Cardiac fibroblast (primary cell): ENCODE results near the gene GBP3.
"Not testable (repeated sequence)": the region's sequence is repeated elsewhere in the genome, so short reads cannot be mapped to it uniquely, and the experiment has no call there.

Experiments
- DNase-seq, 2 donors: peaks; one replicate each; pipeline versions ENCODE4 v3.0.0 to v3.0.0-alpha.2; 2010; ENCODE audit warnings: low read depth in 2 of 2
- H3K4me3 ChIP-seq, 2 donors: replicated peaks in 1 of 2; 1 replicate in 1 of 2; 2 replicates in 1 of 2; pipeline ENCODE4 v1.5.1; 2011; ENCODE audit warnings: low read depth in 2 of 2, low read length in 2 of 2, mild to moderate bottlenecking in 2 of 2, moderate library complexity in 1 of 2
- TF ChIP-seq, protein P1 (sequence below): IDR thresholded peaks from one replicate; pipeline ENCODE4 v1.5.1; 2011; ENCODE audit warnings: low read depth, mild to moderate bottlenecking, low read length, inconsistent platforms

Gene GBP3

GRCh38 chr1:88982055-88982454 lies 40.6 kb downstream of the GBP3 start:
- no peak overlapping the region for H3K4me3 ChIP-seq
- DNase-seq: peak in 1 of 2 donors; percentile 51
- TF ChIP-seq, protein P1, sequence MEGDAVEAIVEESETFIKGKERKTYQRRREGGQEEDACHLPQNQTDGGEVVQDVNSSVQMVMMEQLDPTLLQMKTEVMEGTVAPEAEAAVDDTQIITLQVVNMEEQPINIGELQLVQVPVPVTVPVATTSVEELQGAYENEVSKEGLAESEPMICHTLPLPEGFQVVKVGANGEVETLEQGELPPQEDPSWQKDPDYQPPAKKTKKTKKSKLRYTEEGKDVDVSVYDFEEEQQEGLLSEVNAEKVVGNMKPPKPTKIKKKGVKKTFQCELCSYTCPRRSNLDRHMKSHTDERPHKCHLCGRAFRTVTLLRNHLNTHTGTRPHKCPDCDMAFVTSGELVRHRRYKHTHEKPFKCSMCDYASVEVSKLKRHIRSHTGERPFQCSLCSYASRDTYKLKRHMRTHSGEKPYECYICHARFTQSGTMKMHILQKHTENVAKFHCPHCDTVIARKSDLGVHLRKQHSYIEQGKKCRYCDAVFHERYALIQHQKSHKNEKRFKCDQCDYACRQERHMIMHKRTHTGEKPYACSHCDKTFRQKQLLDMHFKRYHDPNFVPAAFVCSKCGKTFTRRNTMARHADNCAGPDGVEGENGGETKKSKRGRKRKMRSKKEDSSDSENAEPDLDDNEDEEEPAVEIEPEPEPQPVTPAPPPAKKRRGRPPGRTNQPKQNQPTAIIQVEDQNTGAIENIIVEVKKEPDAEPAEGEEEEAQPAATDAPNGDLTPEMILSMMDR: no peak

DNA sequence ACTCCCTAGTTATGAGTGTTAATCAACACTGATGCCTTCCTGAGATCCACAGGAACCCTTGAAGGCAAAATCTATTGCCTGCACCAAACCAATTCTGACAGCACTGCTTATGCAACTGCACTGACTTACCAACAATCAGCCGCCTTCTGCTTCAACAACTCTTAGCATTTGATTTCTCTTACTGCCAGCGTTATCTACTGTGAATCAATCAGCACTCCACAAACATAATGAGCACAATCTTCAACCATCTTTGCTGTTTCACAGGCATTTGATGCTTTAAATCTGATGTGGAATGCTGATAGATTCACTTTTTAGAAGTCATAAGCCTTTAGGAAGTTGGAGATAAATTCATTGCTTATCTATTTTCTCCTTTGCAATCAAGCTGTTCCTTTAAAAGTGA lies 41.2 kb downstream of the GBP3 start:
- not testable (repeated sequence) for DNase-seq, H3K4me3 ChIP-seq

DNA sequence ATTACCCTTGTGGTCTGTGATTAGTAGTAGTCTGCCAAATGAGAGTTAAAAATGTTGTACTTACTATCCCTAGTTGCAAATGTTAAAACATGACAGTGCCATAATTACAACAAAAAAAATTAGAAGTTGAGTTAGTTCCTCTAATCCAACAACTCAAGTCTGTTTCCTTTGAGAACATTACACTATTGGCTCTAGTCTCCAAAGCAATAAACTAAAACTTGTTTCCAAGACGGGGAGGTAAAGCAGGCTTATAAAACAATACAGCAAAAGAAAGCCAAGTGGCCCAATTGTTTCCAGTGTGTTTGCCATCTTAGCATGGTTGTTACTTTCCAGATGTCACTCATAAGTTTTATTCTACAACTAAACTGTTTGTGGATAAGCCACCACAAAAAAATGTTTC lies 41.8 kb downstream of the GBP3 start:
- TF ChIP-seq, protein P1: no peak
- no peak for DNase-seq
- no peak overlapping the region for H3K4me3 ChIP-seq

GRCh38 chr1:88979749-88980116 lies 42.9 kb downstream of the GBP3 start:
- H3K4me3 ChIP-seq: no peak overlapping the region
- TF ChIP-seq, protein P1: no peak
- DNase-seq: no peak

GRCh38 chr1:88979054-88979748 lies 43.5 kb downstream of the GBP3 start:
- H3K4me3 ChIP-seq: no peak overlapping the region
- peak in 1 of 2 donors; percentile 38 for DNase-seq
- TF ChIP-seq, protein P1: no peak

GRCh38 chr1:88976235-88976634 lies 46.4 kb downstream of the GBP3 start:
- DNase-seq: no peak
- H3K4me3 ChIP-seq: no peak overlapping the region
- TF ChIP-seq, protein P1: no peak

DNA sequence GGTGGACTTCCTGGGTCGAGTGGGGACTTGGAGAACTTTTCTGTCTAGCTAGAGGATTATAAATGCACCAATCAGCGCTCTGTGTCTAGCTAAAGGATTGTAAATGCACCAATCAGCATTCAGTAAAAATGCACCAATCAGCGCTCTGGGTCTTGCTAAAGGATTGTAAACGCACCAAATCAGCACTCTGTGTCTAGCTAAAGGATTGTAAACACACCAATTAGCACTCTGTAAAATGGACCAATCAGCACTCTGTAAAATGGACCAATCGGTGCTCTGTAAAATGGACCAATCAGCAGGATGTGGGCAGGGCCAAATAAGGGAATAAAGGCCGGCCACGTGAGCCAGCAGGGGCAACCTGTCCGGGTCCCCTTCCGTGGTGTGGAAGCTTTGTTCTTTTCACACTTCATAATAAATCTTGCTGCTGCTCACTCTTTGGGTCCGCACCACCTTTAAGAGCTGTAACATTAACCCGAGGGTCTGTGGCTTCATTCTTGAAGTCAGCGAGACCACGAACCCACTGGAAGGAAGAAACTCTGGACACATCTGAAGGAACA lies 48.0 kb downstream of the GBP3 start:
- not testable (repeated sequence) for DNase-seq, H3K4me3 ChIP-seq
